ENCODE data around the gene MTA1.

Gene MTA1

GRCh38 chr14:105495990-105496830 is 76.6 kb downstream of the MTA1 start:
- DNase-seq (ENCODE audit: low spot score) (no peak), FAIRE-seq (no peak)

- DNase-seq (ENCODE audit: low spot score) (no peak), FAIRE-seq (no peak)
Observed at GRCh38 chr14:105496831-105497591, 77.4 kb downstream of the MTA1 start.

GRCh38 chr14:105497671-105498429 is 78.2 kb downstream of the MTA1 start:
- FAIRE-seq = no peak
- no peak for DNase-seq (ENCODE audit: low spot score)

GRCh38 chr14:105498430-105499255 is 79.0 kb downstream of the MTA1 start:
- no peak for FAIRE-seq
- DNase-seq (ENCODE audit: low spot score) = no peak

GRCh38 chr14:105499256-105500035 is 79.8 kb downstream of the MTA1 start:
- DNase-seq (ENCODE audit: low spot score) = no peak

GRCh38 chr14:105500036-105500725 is 80.6 kb downstream of the MTA1 start:
- no peak for FAIRE-seq
- no peak for DNase-seq (ENCODE audit: low spot score)

More at GRCh38 chr14:105499256-105500035, 79.8 kb downstream of the MTA1 start:
- no peak for FAIRE-seq

- no peak for FAIRE-seq
- DNase-seq (ENCODE audit: low spot score) = no peak
Observed at GRCh38 chr14:105500726-105501101, 81.1 kb downstream of the MTA1 start.

- no peak for FAIRE-seq
- DNase-seq (ENCODE audit: low spot score) = no peak
Observed at GRCh38 chr14:105501504-105502291, 82.1 kb downstream of the MTA1 start.

- FAIRE-seq (no peak), DNase-seq (ENCODE audit: low spot score) (no peak)
Observed at GRCh38 chr14:105502446-105503295, 83.0 kb downstream of the MTA1 start.

- FAIRE-seq (no peak), DNase-seq (ENCODE audit: low spot score) (no peak)
Observed at GRCh38 chr14:105503296-105503640, 83.6 kb downstream of the MTA1 start.

- DNase-seq (ENCODE audit: low spot score) (no peak), FAIRE-seq (no peak)
Observed at GRCh38 chr14:105503935-105504692, 84.5 kb downstream of the MTA1 start.

- FAIRE-seq = no peak
Observed at GRCh38 chr14:105505101-105505500, 85.5 kb downstream of the MTA1 start.

GRCh38 chr14:105507247-105507646 is 87.6 kb downstream of the MTA1 start:
- DNase-seq (ENCODE audit: low spot score) = no peak
- no peak for FAIRE-seq

More at GRCh38 chr14:105505101-105505500, 85.5 kb downstream of the MTA1 start:
- DNase-seq (ENCODE audit: low spot score) = no peak

- no peak for DNase-seq (ENCODE audit: low spot score)
- no peak for FAIRE-seq
Observed at GRCh38 chr14:105508069-105508468, 88.4 kb downstream of the MTA1 start.

- no peak for FAIRE-seq
- DNase-seq (ENCODE audit: low spot score) = no peak
Observed at GRCh38 chr14:105508601-105509000, 89.0 kb downstream of the MTA1 start.

GRCh38 chr14:105517096-105517495 is 97.5 kb downstream of the MTA1 start:
- FAIRE-seq = no peak

More at GRCh38 chr14:105517096-105517495, 97.5 kb downstream of the MTA1 start:
- no peak for DNase-seq (ENCODE audit: low spot score)

Measured in RCC 7860 (cell line).